K562 (cell line): ENCODE results near the gene GPER1. TPM values are rescaled to one million over a fixed set of nuclear protein-coding genes. Genes with fewer than 3 reads are reported as not detected.
A peak's percentile ranks its signal among the peaks of the same experiment; 100 is the strongest.

Source experiments
- CEBPZ ChIP-seq: fragments of 150-350 bp; IDR thresholded peaks from 2 replicates; pipeline ENCODE4 v1.6.1; 2014; ENCODE audit warnings: low read depth, mild to moderate bottlenecking, low read length, borderline replicate concordance
- CTBP1 ChIP-seq: fragments of 450-650 bp; IDR thresholded peaks from 2 replicates; pipeline ENCODE4 v1.6.1; 2016; ENCODE audit warnings: borderline replicate concordance
- DIDO1 ChIP-seq: fragments of 450-650 bp; IDR thresholded peaks from 2 replicates; pipeline ENCODE4 v1.6.1; 2016; ENCODE audit warnings: low read depth, missing biosample characterization, missing genetic modification characterization
- FIP1L1 ChIP-seq: fragments of 200-400 bp; formaldehyde crosslinking; IDR thresholded peaks from 2 replicates; pipeline ENCODE4 v1.6.1; 2018; ENCODE audit warnings: mild to moderate bottlenecking, low read depth, low read length; ENCODE audit not compliant: poor library complexity, severe bottlenecking
- FOXM1 ChIP-seq, 2 experiments: fragments of 450-650 bp in 1 of 2; sonication (generic) in 1 of 2; formaldehyde crosslinking in 1 of 2; IDR thresholded peaks; 2 replicates each; pipeline versions ENCODE4 v1.6.1 to v1.9.0; 2017 to 2022; ENCODE audit warnings: low read depth in 2 of 2, mild to moderate bottlenecking in 2 of 2, missing genetic modification reagents in 1 of 2, moderate library complexity in 1 of 2
- HOMEZ ChIP-seq: fragments of 250-450 bp; sonication (Bioruptor Pico); IDR thresholded peaks from 2 replicates; pipeline ENCODE4 v1.4.0; 2020; ENCODE audit warnings: mild to moderate bottlenecking, moderate library complexity
- HOXB6 ChIP-seq: fragments of 250-450 bp; sonication (Bioruptor Pico); IDR thresholded peaks from 2 replicates; pipeline ENCODE4 v1.5.1; 2022; ENCODE audit warnings: mild to moderate bottlenecking, borderline replicate concordance
- MBD1 ChIP-seq: fragments of 250-450 bp; sonication (Bioruptor Pico); IDR thresholded peaks from 2 replicates; pipeline ENCODE4 v1.8.0; 2022; ENCODE audit warnings: inconsistent platforms
- NCOA6 ChIP-seq: fragments of 450-650 bp; IDR thresholded peaks from 2 replicates; pipeline ENCODE4 v1.6.1; 2017; ENCODE audit warnings: mild to moderate bottlenecking
- SAFB ChIP-seq: fragments of 200-400 bp; formaldehyde crosslinking; IDR thresholded peaks from 2 replicates; pipeline ENCODE4 v1.6.1; 2017; ENCODE audit warnings: low read depth, low read length, borderline replicate concordance
- ZBTB17 ChIP-seq: fragments of 450-650 bp; formaldehyde crosslinking; IDR thresholded peaks from 2 replicates; pipeline ENCODE4 v1.4.0; 2020; ENCODE audit warnings: mild to moderate bottlenecking
- ZC3H11A ChIP-seq: IDR thresholded peaks from 2 replicates; pipeline ENCODE4 v1.6.1; 2012; ENCODE audit warnings: low read depth, low read length, improper control_type of control experiment
- ZNF175 ChIP-seq: fragments of 200-800 bp; sonication (Bioruptor generic); IDR thresholded peaks from 2 replicates; pipeline ENCODE4 v1.6.1; 2016; ENCODE audit warnings: low read depth, mild to moderate bottlenecking, missing genetic modification characterization, missing compliant biosample characterization
- ZNF184 ChIP-seq: sonication (generic); formaldehyde crosslinking; IDR thresholded peaks from 2 replicates; pipeline ENCODE4 v1.5.0; 2020; ENCODE audit warnings: missing genetic modification reagents
- ZNF23 ChIP-seq: fragments of 250-450 bp; sonication (Bioruptor Pico); IDR thresholded peaks from 2 replicates; pipeline ENCODE4 v1.4.0; 2020; ENCODE audit warnings: mild to moderate bottlenecking
- ZNF766 ChIP-seq: fragments of 200-800 bp; sonication (Bioruptor generic); conservative IDR thresholded peaks from 2 replicates; pipeline ENCODE4 v1.6.1; 2016; ENCODE audit warnings: missing genetic modification characterization, missing compliant biosample characterization
- ZNF778 ChIP-seq: fragments of 450-650 bp; formaldehyde crosslinking; IDR thresholded peaks from 2 replicates; pipeline ENCODE4 v1.4.0; 2020; ENCODE audit warnings: mild to moderate bottlenecking, moderate library complexity
- polyA plus RNA-seq, 8 experiments: library from polyadenylated mRNA; depleted of rRNA in 4 of 8; stranded (reverse) in 5 of 8; unstranded in 3 of 8; fragments of >200 nt; fragmentation: Nextera tagmentation in 2 of 8; fragmentation: Illumina TruSeq in 1 of 8; extraction: Ambion mirVana in 2 of 8; extraction: Trizol in 1 of 8; gene quantifications; 2 replicates each; pipeline versions ENCODE4 v1.2.1 to v1.2.3, GENCODE V29; 2011 to 2014; ENCODE audit warnings: inconsistent platforms in 1 of 8, missing spikeins in 1 of 8
- total RNA-seq, 7 experiments: library from RNA; depleted of rRNA in 6 of 7; stranded (reverse); fragments of >200 nt in 6 of 7; fragmentation: Illumina TruSeq in 2 of 7; extraction: Trizol in 2 of 7; gene quantifications; 2 replicates each; pipeline versions ENCODE4 v1.2.1 to v1.2.3, GENCODE V29; 2011 to 2021; ENCODE audit warnings: low replicate concordance in 1 of 7
- TF ChIP-seq, protein P1 (sequence below): sonication (generic); formaldehyde crosslinking; IDR thresholded peaks from 2 replicates; pipeline ENCODE4 v1.8.0; 2022; ENCODE audit warnings: mild to moderate bottlenecking, missing genetic modification reagents, borderline replicate concordance

Gene GPER1
- total and polyA plus RNA-seq, 9 of the 15 experiments (the other 6 are each of a cell fraction or from before 2014, with no cell fraction given) = 0.04 to 0.09 (median 0.08) TPM; not detected in 6

- no peak for TF ChIP-seq ZNF184
- no peak for TF ChIP-seq FOXM1 (IDR thresholded peaks at IDR 0.05; ENCODE audit: low read depth)
- TF ChIP-seq FOXM1 (CRISPR knock-in tag; IDR thresholded peaks at IDR 0.05; ENCODE audit: low read depth) = no peak
- no peak for TF ChIP-seq ZC3H11A
- TF ChIP-seq ZNF23 = no peak
- no peak for TF ChIP-seq HOMEZ (CRISPR knock-in tag)
- no peak for TF ChIP-seq NCOA6
- no peak for TF ChIP-seq MBD1 (CRISPR knock-in tag)
- TF ChIP-seq ZNF175 = no peak
- TF ChIP-seq ZNF766 (CRISPR knock-in tag) = peak; percentile 89
- no peak for TF ChIP-seq HOXB6
- TF ChIP-seq DIDO1 (tag) = no peak
- no peak for TF ChIP-seq SAFB
- TF ChIP-seq ZNF778 = no peak
- TF ChIP-seq FIP1L1 = no peak
- no peak for TF ChIP-seq CEBPZ
- no peak; the same call in 1 of the 2 replicates for TF ChIP-seq ZBTB17 (CRISPR knock-in tag)
- TF ChIP-seq, protein P1, sequence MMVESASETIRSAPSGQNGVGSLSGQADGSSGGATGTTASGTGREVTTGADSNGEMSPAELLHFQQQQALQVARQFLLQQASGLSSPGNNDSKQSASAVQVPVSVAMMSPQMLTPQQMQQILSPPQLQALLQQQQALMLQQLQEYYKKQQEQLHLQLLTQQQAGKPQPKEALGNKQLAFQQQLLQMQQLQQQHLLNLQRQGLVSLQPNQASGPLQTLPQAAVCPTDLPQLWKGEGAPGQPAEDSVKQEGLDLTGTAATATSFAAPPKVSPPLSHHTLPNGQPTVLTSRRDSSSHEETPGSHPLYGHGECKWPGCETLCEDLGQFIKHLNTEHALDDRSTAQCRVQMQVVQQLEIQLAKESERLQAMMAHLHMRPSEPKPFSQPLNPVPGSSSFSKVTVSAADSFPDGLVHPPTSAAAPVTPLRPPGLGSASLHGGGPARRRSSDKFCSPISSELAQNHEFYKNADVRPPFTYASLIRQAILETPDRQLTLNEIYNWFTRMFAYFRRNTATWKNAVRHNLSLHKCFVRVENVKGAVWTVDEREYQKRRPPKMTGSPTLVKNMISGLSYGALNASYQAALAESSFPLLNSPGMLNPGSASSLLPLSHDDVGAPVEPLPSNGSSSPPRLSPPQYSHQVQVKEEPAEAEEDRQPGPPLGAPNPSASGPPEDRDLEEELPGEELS = no peak
- TF ChIP-seq CTBP1 = no peak; the same call in none of the 2 replicates
Observed at GRCh38 chr7:1044189-1045068, 43.5 kb upstream of the GPER1 start, which contains the start of gene GPR146 (continued).
